Osteocyte (in vitro differentiated cells): Measurements from ENCODE around the gene DLG4. TPM values are rescaled to one million over a fixed set of nuclear protein-coding genes. Genes with fewer than 3 reads are reported as not detected.

Experiments
- DNase-seq: peaks from one replicate; pipeline ENCODE4 v3.0.0; 2021; ENCODE audit warnings: mixed read lengths; ENCODE audit not compliant: unreplicated experiment; ENCODE audit errors: extremely low spot score
- H3K27ac Mint-ChIP-seq: one replicate; pipeline ENCODE4 v1.8.0; 2021; ENCODE audit warnings: mild to moderate bottlenecking, mixed read lengths; ENCODE audit not compliant: unreplicated experiment
- H3K27me3 Mint-ChIP-seq: one replicate; pipeline ENCODE4 v1.8.0; 2021; ENCODE audit warnings: mixed read lengths; ENCODE audit not compliant: unreplicated experiment
- H3K36me3 Mint-ChIP-seq: one replicate; pipeline ENCODE4 v1.8.0; 2021; ENCODE audit warnings: mixed read lengths; ENCODE audit not compliant: unreplicated experiment
- H3K4me1 Mint-ChIP-seq: one replicate; pipeline ENCODE4 v1.8.0; 2021; ENCODE audit warnings: mixed read lengths; ENCODE audit not compliant: unreplicated experiment
- H3K4me3 Mint-ChIP-seq: one replicate; pipeline ENCODE4 v1.8.0; 2021; ENCODE audit warnings: mild to moderate bottlenecking, moderate library complexity, mixed read lengths; ENCODE audit not compliant: unreplicated experiment
- H3K9me3 Mint-ChIP-seq: one replicate; pipeline ENCODE4 v1.8.0; 2021; ENCODE audit warnings: mixed read lengths; ENCODE audit not compliant: unreplicated experiment
- CTCF ChIP-seq: fragments of 200-600 bp; sonication (generic); IDR thresholded peaks from 2 replicates; pipeline ENCODE4 v1.5.0; 2021; ENCODE audit warnings: antibody characterized with exemption, mild to moderate bottlenecking, moderate library complexity
- total RNA-seq: library from RNA; stranded (reverse); gene quantifications from 2 replicates; pipeline ENCODE4 v1.2.1, GENCODE V29; 2021

Gene DLG4
- total RNA-seq, 1 donor from 2014 or later = 38.5 TPM

GRCh38 chr17:7204336-7204735, 15.3 kb downstream of the DLG4 start:
- H3K27me3 Mint-ChIP-seq = no peaks in the 10 kb centered on the region
- H3K9me3 Mint-ChIP-seq = no peaks in the 10 kb centered on the region
- TF ChIP-seq CTCF = no peak
- peaks cover 16% of the 10 kb centered on the region for H3K4me1 Mint-ChIP-seq
- peak overlapping the region; percentile 70 for H3K4me3 Mint-ChIP-seq
- DNase-seq = no peak
- peak overlapping the region; percentile 89 for H3K27ac Mint-ChIP-seq
- H3K36me3 Mint-ChIP-seq = peaks cover 13% of the 10 kb centered on the region

GRCh38 chr17:7203391-7203790, 16.2 kb downstream of the DLG4 start:
- Mint-ChIP-seq H3K36me3 (peaks cover 13% of the 10 kb centered on the region), H3K9me3 (no peaks in the 10 kb centered on the region), H3K27me3 (no peaks in the 10 kb centered on the region), H3K4me1 (peaks cover 16% of the 10 kb centered on the region), H3K4me3 (no peak overlapping the region), H3K27ac (no peak overlapping the region)
- TF ChIP-seq CTCF = no peak
- DNase-seq = no peak

GRCh38 chr17:7196651-7197401, 22.8 kb downstream of the DLG4 start:
- TF ChIP-seq CTCF = no peak
- no peak for DNase-seq
- Mint-ChIP-seq H3K36me3 (peaks cover 21% of the 10 kb centered on the region), H3K4me1 (no peaks in the 10 kb centered on the region), H3K27me3 (no peaks in the 10 kb centered on the region), H3K27ac (no peak overlapping the region), H3K9me3 (no peaks in the 10 kb centered on the region), H3K4me3 (no peak overlapping the region)

GRCh38 chr17:7195971-7196370, 23.7 kb downstream of the DLG4 start:
- H3K27me3 Mint-ChIP-seq = no peaks in the 10 kb centered on the region
- no peak for DNase-seq
- H3K36me3 Mint-ChIP-seq = peaks cover 19% of the 10 kb centered on the region
- TF ChIP-seq CTCF = no peak
- no peak overlapping the region for H3K27ac Mint-ChIP-seq
- no peaks in the 10 kb centered on the region for H3K9me3 Mint-ChIP-seq
- H3K4me1 Mint-ChIP-seq = no peaks in the 10 kb centered on the region
- H3K4me3 Mint-ChIP-seq = no peak overlapping the region

GRCh38 chr17:7192271-7192937, 27.2 kb downstream of the DLG4 start:
- Mint-ChIP-seq H3K9me3 (no peaks in the 10 kb centered on the region), H3K36me3 (peaks cover 33% of the 10 kb centered on the region), H3K4me3 (no peak overlapping the region), H3K27ac (no peak overlapping the region), H3K4me1 (no peaks in the 10 kb centered on the region), H3K27me3 (no peaks in the 10 kb centered on the region)
- no peak for DNase-seq
- no peak for TF ChIP-seq CTCF
